Measurements from ENCODE around the gene XPNPEP3. TPM values are rescaled to one million over a fixed set of nuclear protein-coding genes. Genes with fewer than 3 reads are reported as not detected.

The XPNPEP3 gene
- total and polyA plus RNA-seq, 8 donors = 4.0 to 13.6 (median 9.1) TPM

- Histone ChIP-seq H3K9me3 (no peaks in the 10 kb centered on the region), H3K4me3 (no peak overlapping the region), H3K4me1 (no peaks in the 10 kb centered on the region), H3K27ac (no peak overlapping the region), H3K36me3 (peaks cover 0 to 21% (median 7%) of the 10 kb centered on the region in 3 donors), H3K27me3 (no peaks in the 10 kb centered on the region)
- FAIRE-seq (no peak), ATAC-seq (no peak), DNase-seq (no peak)
- intact Hi-C loops (cut with DNase I) = no loop called here
- TF ChIP-seq CTCF (IDR thresholded peaks at IDR 0.05) = no peak
Observed at GRCh38 chr22:40889116-40889515, 32.2 kb downstream of the XPNPEP3 start.

GRCh38 chr22:40890881-40891280 is 33.9 kb downstream of the XPNPEP3 start:
- Histone ChIP-seq H3K27ac (no peak overlapping the region), H3K27me3 (no peaks in the 10 kb centered on the region), H3K36me3 (peaks cover 0 to 22% (median 7%) of the 10 kb centered on the region in 3 donors), H3K4me1 (no peaks in the 10 kb centered on the region), H3K9me3 (no peaks in the 10 kb centered on the region), H3K4me3 (no peak overlapping the region)
- WGBS, 2 donors = 84 to 86% methylated on average over 3 of the region's 3 CpGs
- no peak for ATAC-seq
- intact Hi-C loops (cut with DNase I) = no loop called here
- TF ChIP-seq CTCF (IDR thresholded peaks at IDR 0.05) = no peak
- FAIRE-seq = no peak
- DNase-seq = no peak

- TF ChIP-seq CTCF (IDR thresholded peaks at IDR 0.05) = no peak
- Histone ChIP-seq H3K4me1 (no peaks in the 10 kb centered on the region), H3K27me3 (no peaks in the 10 kb centered on the region), H3K9me3 (no peaks in the 10 kb centered on the region), H3K4me3 (no peak overlapping the region), H3K27ac (no peak overlapping the region), H3K36me3 (peaks cover 0 to 3% (median 0%) of the 10 kb centered on the region in 3 donors)
- FAIRE-seq = no peak
- ATAC-seq = no peak
- WGBS, 2 donors = 59 to 68% methylated on average over 4 of the region's 4 CpGs
- intact Hi-C loops (cut with DNase I) = no loop called here
- DNase-seq = no peak
Observed at GRCh38 chr22:40894417-40894816, 37.5 kb downstream of the XPNPEP3 start.

- H3K27me3 ChIP-seq = no peaks in the 10 kb centered on the region
- DNase-seq = no peak
- WGBS, 2 donors = 42 to 44% methylated on average over 3 of the region's 3 CpGs
- no peak for FAIRE-seq
- intact Hi-C loops (cut with DNase I) = no loop called here
- TF ChIP-seq CTCF (IDR thresholded peaks at IDR 0.05) = no peak
- no peaks in the 10 kb centered on the region for H3K4me1 ChIP-seq
- H3K27ac ChIP-seq = no peak overlapping the region
- H3K4me3 ChIP-seq = no peak overlapping the region
- ATAC-seq = peak in 3 of 4 donors; percentile 80 to 86 (median 81)
- H3K9me3 ChIP-seq = no peaks in the 10 kb centered on the region
- peaks cover 0 to 3% (median 0%) of the 10 kb centered on the region in 3 donors for H3K36me3 ChIP-seq
Observed at GRCh38 chr22:40898850-40899357, 42.0 kb downstream of the XPNPEP3 start.

GRCh38 chr22:40904101-40904500 is 47.2 kb downstream of the XPNPEP3 start:
- no peaks in the 10 kb centered on the region for H3K9me3 ChIP-seq
- no peak for FAIRE-seq
- no peak for ATAC-seq
- no peaks in the 10 kb centered on the region for H3K27me3 ChIP-seq
- no peaks in the 10 kb centered on the region for H3K4me1 ChIP-seq
- intact Hi-C loops (cut with DNase I) = no loop called here
- no peak for TF ChIP-seq CTCF (IDR thresholded peaks at IDR 0.05)
- 93 to 100% methylated on average over 1 of the region's 1 CpG for WGBS, 2 donors
- peaks cover 0 to 4% (median 0%) of the 10 kb centered on the region in 3 donors for H3K36me3 ChIP-seq
- no peak for DNase-seq
- no peak overlapping the region for H3K4me3 ChIP-seq
- H3K27ac ChIP-seq = no peak overlapping the region

Measured in pancreas (tissue), 10 donors.